GM10266 (cell line): ENCODE results near the gene TTC3.
"Not testable (repeated sequence)": the region's sequence is repeated elsewhere in the genome, so short reads cannot be mapped to it uniquely, and the experiment has no call there.

Source experiments
- DNase-seq: peaks from one replicate; pipeline ENCODE4 v3.0.0; 2012; ENCODE audit errors: extremely low spot score
- CTCF ChIP-seq: IDR thresholded peaks from 2 replicates; pipeline ENCODE4 v1.5.1; 2012; ENCODE audit warnings: mild to moderate bottlenecking, low read depth; ENCODE audit not compliant: control insufficient read depth, insufficient read depth; ENCODE audit errors: missing control alignments

Gene TTC3

GRCh38 chr21:37139154-37139553 lies 66.1 kb downstream of the TTC3 start:
- no peak for DNase-seq
- TF ChIP-seq CTCF, result no peak

DNA sequence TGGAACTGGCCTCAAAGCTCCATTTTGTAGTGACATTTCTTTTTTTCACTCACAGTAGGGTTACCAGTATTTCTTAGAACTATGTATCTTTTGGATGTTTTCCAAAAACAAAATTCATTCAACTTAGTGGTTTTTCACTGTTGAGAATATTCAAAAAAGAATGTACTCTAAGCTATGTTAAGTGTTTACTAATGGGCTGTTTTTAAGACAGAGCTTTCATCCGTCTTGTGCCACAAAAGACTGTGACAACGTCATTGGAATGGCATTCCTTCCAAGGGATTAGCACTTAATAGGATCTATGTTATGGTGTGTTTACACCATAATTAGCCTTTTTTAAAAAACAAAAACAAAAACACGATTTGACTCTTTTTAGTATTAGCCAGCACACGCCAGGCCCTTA lies 66.8 kb downstream of the TTC3 start:
- no peak for TF ChIP-seq CTCF
- no peak for DNase-seq

- not testable (repeated sequence) for DNase-seq
These were observed 70.3 kb downstream of the TTC3 start for GRCh38 chr21:37143392-37143791.

GRCh38 chr21:37145635-37146111 lies 72.6 kb downstream of the TTC3 start:
- DNase-seq, result no peak
- TF ChIP-seq CTCF, result no peak

- peak; percentile 12 for DNase-seq
- no peak for TF ChIP-seq CTCF
These were observed 73.5 kb downstream of the TTC3 start for GRCh38 chr21:37146320-37147235.

- no peak for TF ChIP-seq CTCF
- no peak for DNase-seq
These were observed 76.4 kb downstream of the TTC3 start for GRCh38 chr21:37149411-37149810.

GRCh38 chr21:37153196-37153934 lies 80.3 kb downstream of the TTC3 start:
- DNase-seq, result no peak
- no peak for TF ChIP-seq CTCF
